ENCODE results near the gene PRELID2.

The PRELID2 gene

DNA sequence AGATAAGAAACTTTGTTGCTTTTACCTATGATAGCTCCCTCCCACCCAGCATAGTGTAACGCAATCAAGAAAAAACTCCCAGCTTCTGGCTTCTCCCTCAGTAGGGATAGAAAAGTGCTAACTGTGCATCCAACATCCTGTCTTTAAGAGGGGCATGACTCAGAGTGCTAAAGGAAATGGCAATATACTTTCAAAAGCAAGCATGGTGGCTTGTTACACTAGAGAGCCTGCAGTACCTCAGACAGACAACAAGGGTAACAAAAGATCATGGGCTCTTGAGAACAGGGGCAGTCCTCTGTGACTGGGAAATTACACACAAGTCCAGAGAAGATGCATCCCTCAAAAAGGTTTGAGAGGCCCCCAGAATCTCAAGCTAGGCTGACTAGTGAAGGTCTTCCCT lies 37.8 kb downstream of the PRELID2 start:
- no peak for DNase-seq (ENCODE audit: low read depth, low spot score)

DNA sequence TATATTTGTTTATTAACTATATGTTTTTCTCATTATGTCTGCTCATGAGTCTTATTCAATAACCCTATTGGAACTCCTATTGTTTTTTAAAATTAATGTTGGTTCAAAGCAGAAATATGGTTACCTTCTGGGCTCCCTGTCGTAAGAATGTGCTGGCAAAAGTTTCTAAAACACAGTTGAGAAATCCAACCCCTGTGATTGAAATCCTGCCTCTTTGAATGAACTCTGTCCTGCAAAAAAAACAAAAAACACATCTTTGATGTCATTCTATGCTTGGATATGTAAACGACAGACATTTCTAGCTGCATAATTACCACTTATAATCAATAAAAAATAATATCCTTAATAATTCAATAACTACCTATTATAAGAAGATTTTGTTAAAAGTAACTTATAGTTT lies 38.8 kb downstream of the PRELID2 start:
- DNase-seq (ENCODE audit: low read depth, low spot score): no peak

- DNase-seq (ENCODE audit: low read depth, low spot score): no peak
These were observed 41.6 kb downstream of the PRELID2 start for GRCh38 chr5:145793574-145793973.

DNA sequence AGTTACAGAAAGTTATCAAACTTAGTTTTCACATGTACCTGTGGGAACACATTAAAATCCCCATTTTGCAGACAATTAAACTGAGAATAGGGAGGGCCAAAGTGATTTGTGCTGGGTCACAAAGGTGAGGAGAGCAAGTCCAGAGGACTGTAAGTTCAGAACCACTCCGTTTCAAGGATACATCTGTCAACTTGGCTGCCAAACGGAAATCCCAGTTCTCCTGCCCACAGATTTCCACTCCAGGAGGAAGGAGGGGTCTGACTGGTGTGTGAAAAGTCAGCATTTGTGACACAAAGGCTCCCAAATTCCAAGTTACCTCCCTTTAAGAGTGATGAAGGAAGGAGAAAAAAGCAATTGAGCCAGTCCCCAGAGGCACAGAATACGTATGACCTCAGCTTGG lies 42.3 kb downstream of the PRELID2 start:
- DNase-seq (ENCODE audit: low read depth, low spot score): no peak

GRCh38 chr5:145791866-145792265 lies 43.3 kb downstream of the PRELID2 start:
- DNase-seq (ENCODE audit: low read depth, low spot score): no peak

DNA sequence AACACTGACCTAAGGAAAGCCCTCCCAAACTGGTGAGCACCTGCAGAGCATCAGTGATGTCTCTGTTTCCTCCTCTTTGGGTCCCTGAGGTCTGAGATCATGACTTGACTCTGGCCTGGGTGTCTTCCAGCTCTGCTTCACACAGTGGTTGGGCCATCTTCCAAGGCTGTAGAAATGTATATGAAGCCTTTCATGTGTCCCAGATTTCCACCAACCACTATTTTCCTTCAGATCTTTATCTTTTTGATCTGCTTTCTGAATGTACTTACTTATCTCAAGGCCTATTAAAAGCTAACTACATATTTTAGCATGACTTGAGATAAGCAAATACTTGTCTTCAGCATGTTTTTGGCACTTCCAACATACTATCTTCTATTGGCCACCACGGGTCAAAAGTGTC lies 47.1 kb downstream of the PRELID2 start:
- no peak for DNase-seq (ENCODE audit: low read depth, low spot score)

DNA sequence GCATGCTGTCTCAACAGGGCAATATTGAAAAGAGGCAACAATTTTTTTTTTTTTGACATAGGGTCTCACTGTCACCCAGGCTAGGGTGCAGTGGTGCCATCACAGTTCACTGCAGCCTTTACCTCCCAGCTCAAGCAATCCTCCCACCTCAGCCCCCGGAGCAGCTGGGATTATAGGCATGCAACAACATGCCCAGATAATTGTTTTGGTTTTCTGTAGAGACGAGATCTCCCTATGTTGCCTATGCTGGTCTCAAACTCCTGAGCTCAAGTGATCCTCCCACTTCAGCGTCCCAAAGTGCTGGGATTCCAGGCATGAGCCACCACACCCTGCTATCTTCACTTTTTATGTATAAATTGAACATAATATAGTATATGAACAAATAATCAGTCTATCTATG lies 47.6 kb downstream of the PRELID2 start:
- no peak for DNase-seq (ENCODE audit: low read depth, low spot score)

DNA sequence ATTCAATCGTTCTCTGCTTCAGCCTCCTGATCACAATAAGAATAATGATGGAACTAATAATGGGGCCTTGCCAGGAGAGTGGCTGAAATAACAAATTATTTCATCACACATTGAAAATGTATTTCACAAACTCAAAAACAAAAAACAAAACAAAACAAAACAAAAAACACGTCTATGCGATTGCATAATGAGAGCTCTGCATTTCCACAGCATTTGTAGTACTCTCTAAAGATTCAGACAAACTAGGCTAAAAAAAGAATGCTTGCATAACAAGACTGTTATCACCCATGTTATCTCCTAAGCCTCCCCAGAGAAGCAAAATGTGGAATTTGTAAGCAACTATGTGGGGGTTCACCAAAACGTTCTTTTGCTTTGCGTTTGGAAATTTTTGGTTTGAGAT lies 48.1 kb downstream of the PRELID2 start:
- no peak for DNase-seq (ENCODE audit: low read depth, low spot score)

DNA sequence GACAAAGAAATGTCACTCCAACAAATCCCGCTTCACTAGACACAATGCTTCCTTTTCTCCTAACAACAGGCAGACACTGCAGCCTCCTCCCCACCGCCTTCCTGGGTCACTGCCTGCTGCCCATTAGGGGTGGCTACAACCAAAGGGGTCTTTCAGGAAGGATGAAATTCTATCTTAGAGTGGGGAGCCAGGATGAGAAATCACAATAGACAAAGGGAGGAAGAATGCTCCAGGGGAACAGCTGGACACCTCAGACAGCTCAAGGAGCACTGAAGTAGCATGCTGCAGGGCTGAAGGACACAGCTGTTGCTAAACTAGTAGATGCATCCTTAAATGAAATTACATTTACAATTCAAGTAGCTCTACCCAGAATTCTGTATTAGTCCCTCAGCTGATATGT lies 54.2 kb downstream of the PRELID2 start:
- no peak for DNase-seq (ENCODE audit: low read depth, low spot score)

GRCh38 chr5:145778144-145778900 lies 56.8 kb downstream of the PRELID2 start:
- no peak for DNase-seq (ENCODE audit: low read depth, low spot score)

DNA sequence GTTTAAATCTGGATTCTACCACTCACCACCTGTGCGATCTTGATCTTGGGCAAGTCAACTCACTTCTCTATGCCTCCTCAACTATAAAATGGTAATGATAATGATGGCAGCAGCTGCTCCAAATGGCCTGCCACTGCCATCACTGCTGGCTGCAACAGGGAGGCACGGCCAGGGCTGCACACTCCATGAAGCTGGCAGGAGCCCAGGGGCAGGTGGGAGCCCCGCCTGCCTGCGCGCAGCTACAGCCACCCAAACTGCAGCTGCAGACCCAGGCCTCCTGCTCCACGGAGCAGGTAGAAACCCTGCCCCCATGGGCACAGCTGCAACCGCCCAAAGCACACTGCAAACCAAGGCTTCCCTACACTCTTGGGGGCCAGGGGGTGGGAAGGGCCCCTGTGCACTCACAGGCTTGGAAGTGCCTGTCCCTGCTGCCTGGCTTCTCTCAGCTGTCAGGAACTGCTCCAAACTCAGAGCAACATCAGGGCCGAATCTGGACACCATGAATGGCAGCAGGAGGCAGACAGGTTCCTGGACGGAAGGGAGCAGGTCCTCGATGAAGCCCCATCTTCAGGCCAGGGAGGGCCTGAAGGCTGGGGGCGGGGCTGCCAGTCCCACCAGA lies 57.6 kb downstream of the PRELID2 start:
- DNase-seq (ENCODE audit: low read depth, low spot score): no peak

DNA sequence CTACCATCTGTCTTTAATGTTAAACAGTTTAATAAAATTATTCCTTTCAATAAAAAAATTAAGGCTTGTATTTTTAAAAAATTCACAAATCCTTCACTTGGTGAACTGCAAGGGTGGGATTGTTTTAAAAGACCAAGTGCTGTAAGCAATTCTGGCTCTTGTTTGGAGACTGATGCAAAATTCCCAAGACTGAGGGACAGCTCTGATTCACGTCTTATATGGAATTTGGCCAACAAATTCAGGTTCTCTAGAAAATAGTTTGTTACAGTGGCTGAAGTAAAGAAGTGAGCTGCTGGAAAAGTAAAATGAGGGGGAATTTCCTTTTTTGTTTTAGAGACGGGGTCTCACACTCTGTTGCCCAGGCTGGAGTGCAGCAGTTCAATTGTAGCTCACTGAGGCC lies 58.3 kb downstream of the PRELID2 start:
- no peak for DNase-seq (ENCODE audit: low read depth, low spot score)

- DNase-seq (ENCODE audit: low read depth, low spot score): no peak
These were observed 59.2 kb downstream of the PRELID2 start for GRCh38 chr5:145775893-145776444.

DNA sequence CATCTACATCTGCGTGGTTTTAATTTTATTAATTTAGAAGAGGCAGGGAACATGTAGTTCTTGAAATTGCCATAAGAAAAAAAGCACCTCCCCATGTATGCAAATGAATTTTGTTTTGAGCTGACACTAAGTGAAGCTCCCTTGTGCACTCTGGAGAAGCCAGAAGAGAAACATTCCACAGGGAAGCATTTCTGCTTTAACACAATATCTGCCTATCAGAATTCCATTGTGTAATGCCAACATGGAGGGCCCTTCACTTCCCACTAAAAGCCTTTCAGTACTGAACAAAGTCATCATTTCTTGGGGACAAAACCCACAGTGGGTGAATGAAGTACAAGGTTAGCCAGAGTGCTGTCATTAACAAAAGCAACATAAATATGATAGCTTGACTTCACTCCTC lies 59.7 kb downstream of the PRELID2 start:
- DNase-seq (ENCODE audit: low read depth, low spot score): no peak

GRCh38 chr5:145774442-145774841 lies 60.7 kb downstream of the PRELID2 start:
- no peak for DNase-seq (ENCODE audit: low read depth, low spot score)

GRCh38 chr5:145772466-145772865 lies 62.7 kb downstream of the PRELID2 start:
- no peak for DNase-seq (ENCODE audit: low read depth, low spot score)

GRCh38 chr5:145768863-145769262 lies 66.3 kb downstream of the PRELID2 start:
- no peak for DNase-seq (ENCODE audit: low read depth, low spot score)

- DNase-seq (ENCODE audit: low read depth, low spot score): no peak
These were observed 70.8 kb downstream of the PRELID2 start for GRCh38 chr5:145764325-145764724.

- no peak for DNase-seq (ENCODE audit: low read depth, low spot score)
These were observed 72.3 kb downstream of the PRELID2 start for GRCh38 chr5:145762833-145763232.

- DNase-seq (ENCODE audit: low read depth, low spot score): no peak
These were observed 73.9 kb downstream of the PRELID2 start for GRCh38 chr5:145761254-145761653.

GRCh38 chr5:145760660-145761059 lies 74.5 kb downstream of the PRELID2 start:
- no peak for DNase-seq (ENCODE audit: low read depth, low spot score)

- no peak for DNase-seq (ENCODE audit: low read depth, low spot score)
These were observed 82.2 kb downstream of the PRELID2 start for GRCh38 chr5:145752947-145753346.

DNA sequence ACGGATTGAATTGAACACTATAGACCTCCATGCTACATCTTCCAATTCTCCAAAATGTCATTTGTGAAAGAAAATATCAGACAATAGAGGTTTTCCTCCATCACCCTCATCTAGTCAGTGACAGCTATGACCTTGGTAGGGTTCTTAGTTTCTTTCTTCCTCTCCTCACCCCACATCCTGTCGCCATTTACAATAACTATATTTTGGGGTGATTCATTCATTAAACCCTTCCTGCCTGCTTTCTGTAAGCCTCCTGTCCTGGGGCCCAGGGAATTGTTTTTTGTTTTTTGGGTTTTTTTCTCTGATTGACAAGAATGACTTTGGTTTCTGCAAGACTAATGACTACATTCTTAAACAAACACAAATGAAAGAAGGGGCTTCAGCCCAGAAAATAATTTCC lies 82.6 kb downstream of the PRELID2 start:
- DNase-seq (ENCODE audit: low read depth, low spot score): no peak

Measured in ELF-1 (cell line).